Measurements from ENCODE around the gene SLC8A3. TPM values are rescaled to one million over a fixed set of nuclear protein-coding genes. Genes with fewer than 3 reads are reported as not detected.

The SLC8A3 gene
- total and polyA plus RNA-seq, 2 donors (not counting 3 experiments of a cell fraction or from before 2014, with no cell fraction given): not detected

GRCh38 chr14:70082394-70082793 is 106.4 kb downstream of the SLC8A3 start:
- dilution Hi-C loops (cut with MboI; ENCODE audit: extremely low pct_ligation_motif_present, low sequenced_read_pairs): no loop called here
- no peaks in the 10 kb centered on the region for H3K79me2 ChIP-seq (ENCODE audit: control insufficient read depth, insufficient read depth, low read length)
- no peaks in the 10 kb centered on the region for H3K27me3 ChIP-seq (ENCODE audit: control insufficient read depth in 2 of 2, insufficient read depth in 2 of 2, low read length in 2 of 2)
- H3K9ac ChIP-seq (replicated peaks; ENCODE audit: extremely low read depth, insufficient read depth, low read length): no peak overlapping the region
- intact Hi-C loops (cut with micrococcal nuclease): loop anchor here (10.0 kb wide), 1 partner anchor 322 kb away; no protein-coding TSS in a partner anchor
- POLR2A ChIA-PET: no interaction called here
- no peak overlapping the region for H2AFZ ChIP-seq (ENCODE audit: low read depth, low read length)
- H3K4me2 ChIP-seq (ENCODE audit: insufficient read depth, low read length): no peak overlapping the region
- H3K9me3 ChIP-seq (replicated peaks; ENCODE audit: control insufficient read depth, insufficient read depth, low read length): no peaks in the 10 kb centered on the region
- H3K36me3 ChIP-seq (ENCODE audit: control insufficient read depth in 2 of 2, extremely low read depth in 1 of 2, insufficient read depth in 2 of 2, low read length in 2 of 2): no peaks in the 10 kb centered on the region
- no peaks in the 10 kb centered on the region for H3K9me1 ChIP-seq (replicated peaks; ENCODE audit: control insufficient read depth, extremely low read depth, insufficient read depth, low read length)
- no TSS peak for BruUV-seq (replicated peaks)
- TF ChIP-seq FOS (IDR thresholded peaks at IDR 0.05; ENCODE audit: borderline replicate concordance, insufficient read depth, low read length) (no peak), POLR2A (IDR thresholded peaks at IDR 0.05; ENCODE audit: low read depth, low read length) (no peak), CTCF (IDR thresholded peaks at IDR 0.05; ENCODE audit: extremely low read depth in 1 of 2, insufficient read depth in 1 of 2, low read depth in 1 of 2, low read length in 2 of 2) (no peak), EZH2 (IDR thresholded peaks at IDR 0.05; ENCODE audit: borderline replicate concordance, low read depth, low read length, severe bottlenecking) (no peak), MAX (IDR thresholded peaks at IDR 0.05; ENCODE audit: insufficient read depth, insufficient read length) (no peak), JUN (IDR thresholded peaks at IDR 0.05; ENCODE audit: borderline replicate concordance, insufficient read depth, insufficient read length, low read depth) (no peak), GATA2 (IDR thresholded peaks at IDR 0.05; ENCODE audit: insufficient read depth, insufficient read length, low read depth, low read length) (no peak)
- no peaks in the 10 kb centered on the region for H3K4me1 ChIP-seq (ENCODE audit: control insufficient read depth, extremely low read depth, insufficient read depth, low read length)
- CTCF ChIA-PET: interaction anchor here (1.1 kb wide), 1 partner anchor 9 kb away, joined by 4 read pairs; no protein-coding TSS in a partner anchor
- DNase-seq (ENCODE audit: low read depth, low spot score): no peak
- no peaks in the 10 kb centered on the region for H4K20me1 ChIP-seq (replicated peaks; ENCODE audit: control insufficient read depth, extremely low read depth, insufficient read depth, low read length)
- FAIRE-seq: no peak
- no peak overlapping the region for H3K27ac ChIP-seq (ENCODE audit: insufficient read depth, low read depth, low read length)
- H3K4me3 ChIP-seq (replicated peaks in 1 of 3; ENCODE audit: insufficient read depth in 1 of 3, low read depth in 1 of 3, low read length in 3 of 3): no peak overlapping the region

Measured in endothelial cell of umbilical vein (primary cell).